NCI-H2081 treated with DMSO at 0.1 percent for 48 hours (cell line): ENCODE data around the gene CRY2.
A peak's percentile ranks its signal among the peaks of the same experiment; 100 is the strongest.

Source experiments
- DNase-seq: peaks from one replicate; lab custom pipeline; 2025; lab: John Stamatoyannopoulos, UW

The CRY2 gene

DNA sequence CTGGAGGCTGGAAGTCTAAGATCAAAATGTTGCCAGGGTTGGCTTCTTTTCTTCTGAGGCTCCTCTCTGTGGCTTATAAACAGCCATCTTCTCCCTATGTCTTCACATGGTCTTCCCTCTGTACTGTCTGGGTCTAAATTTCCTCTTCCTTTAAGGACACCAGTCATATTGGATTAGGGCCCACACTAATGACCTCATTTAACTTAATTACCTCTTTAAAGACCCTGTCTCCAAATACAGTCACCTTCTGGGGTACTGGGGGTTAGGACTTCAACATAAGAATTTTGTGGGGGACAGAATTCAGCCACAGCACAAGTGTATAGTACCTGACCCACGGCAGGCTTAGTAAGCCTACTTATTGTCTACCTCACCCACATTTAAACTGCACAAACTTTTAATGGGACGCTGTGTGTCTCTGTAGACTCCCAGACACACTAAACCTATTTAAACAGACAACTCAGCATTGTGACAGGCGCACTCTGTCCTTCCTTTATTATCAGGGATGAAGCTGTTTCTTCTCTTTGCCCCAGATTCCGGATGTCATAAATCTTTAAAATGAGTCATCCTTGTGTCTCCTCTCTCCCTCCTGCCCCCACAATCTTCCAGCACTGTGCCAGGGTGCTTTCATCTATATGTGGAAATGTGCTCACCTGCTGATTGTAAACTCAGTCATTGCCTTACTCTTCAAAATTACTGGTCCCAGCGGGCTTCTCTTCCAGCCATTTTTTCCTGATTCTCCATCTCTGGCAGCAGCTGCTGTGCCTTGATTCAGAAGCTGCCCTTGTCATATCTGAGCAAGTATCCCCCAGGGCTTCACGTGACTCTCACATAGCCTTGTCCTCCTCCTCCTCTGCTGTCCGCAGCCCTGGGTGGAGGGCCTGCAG is 32.8 kb downstream of the CRY2 start:
- no peak for DNase-seq

DNA sequence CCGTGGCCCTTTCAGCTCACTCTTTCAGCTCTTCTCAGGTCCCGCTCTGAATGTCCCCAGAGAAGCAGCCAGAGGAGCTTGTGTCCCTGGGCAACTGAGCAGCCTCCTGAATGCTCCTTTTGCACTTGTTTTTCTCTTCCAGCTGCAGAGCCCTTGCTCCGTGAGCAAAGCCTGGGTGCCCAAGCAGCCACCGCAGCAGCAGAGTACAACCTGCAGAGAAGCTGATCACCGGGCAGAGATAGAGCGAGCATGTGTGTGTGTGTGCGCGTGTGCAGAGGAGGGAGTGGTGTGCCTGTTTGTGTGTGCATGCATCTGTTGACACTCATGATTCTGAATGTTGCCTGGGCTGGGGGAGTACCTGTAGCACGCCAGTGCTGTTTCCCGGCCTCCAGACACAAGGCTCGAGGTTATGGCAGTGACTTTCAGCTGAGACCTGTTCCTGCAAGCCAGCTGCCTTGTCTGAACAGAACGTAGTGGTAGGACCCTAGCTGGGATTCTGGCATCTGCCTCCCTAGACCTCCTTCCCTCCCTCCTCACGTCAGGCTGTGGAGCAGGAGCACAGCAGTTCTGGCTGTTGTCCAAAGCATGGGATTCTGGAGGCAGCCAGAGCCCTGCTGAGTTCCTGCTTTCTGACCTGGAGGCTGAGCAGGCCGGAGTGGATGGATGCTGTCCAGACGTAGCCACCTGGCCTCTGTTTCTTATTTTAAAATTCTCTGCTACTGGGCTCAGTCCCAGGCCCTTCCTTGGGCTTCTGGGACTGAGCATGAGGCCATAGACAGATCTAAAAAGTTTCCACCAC is 33.7 kb downstream of the CRY2 start:
- DNase-seq: peak; percentile 36

DNA sequence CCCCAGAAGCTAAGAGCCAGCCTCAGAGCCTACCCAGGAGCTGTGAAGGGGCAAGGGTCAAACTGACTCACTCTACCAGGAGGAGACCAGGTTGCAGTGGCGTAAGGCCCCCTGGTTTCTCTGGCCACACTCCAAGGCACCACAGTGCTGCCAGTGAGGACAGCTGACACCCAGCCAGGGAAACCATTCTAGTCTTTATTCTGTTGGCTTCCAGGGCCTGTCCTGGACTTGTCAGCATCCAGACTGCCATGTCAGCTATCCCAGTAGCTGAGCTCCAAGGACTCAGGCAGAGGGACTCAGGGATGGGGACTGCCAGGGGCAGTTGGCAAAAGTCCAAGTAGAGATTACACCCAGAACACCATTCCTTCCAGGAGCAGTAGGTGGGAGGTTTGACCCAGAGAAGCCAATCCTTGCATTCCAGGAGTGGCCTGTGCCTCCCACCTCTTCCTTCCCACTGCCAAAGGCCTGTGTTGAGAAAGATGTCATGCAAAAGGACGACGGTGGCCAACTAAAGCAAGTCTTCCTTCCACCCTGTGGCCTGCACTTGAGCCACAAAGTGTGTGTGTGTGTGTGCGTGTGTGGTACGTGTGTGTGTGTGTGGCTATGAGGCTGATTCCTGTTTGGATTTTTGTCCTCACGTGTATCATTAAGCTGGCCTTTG is 34.6 kb downstream of the CRY2 start:
- DNase-seq: no peak

DNA sequence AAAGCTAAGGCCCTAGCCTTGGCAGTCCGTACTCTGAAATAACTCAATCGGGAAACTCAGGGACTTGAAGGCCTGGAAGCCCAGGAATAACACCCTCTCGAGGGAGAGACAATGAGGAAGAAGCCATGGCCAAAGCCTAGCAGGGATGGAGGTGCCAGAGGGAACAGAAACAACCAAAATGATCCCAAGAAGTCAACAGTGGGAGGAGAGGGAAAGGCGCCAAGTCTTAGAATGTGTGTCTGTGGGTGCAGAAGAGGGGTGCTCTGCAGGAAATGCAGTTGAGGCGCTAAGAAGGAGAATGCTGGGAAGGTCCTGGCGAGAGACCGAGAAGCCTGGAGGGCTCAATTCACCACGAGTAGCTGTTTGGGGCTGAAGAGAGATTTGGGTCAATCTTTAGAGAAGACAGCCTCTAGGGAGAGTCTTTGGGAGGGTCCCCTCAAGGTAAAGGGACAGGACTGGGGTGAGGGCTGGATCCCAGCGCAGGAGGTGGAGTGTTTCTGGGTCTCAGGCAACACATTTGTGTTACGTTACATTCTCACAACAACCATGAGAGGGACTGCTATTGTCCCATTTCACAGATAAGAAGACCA is 37.4 kb downstream of the CRY2 start:
- no peak for DNase-seq

DNA sequence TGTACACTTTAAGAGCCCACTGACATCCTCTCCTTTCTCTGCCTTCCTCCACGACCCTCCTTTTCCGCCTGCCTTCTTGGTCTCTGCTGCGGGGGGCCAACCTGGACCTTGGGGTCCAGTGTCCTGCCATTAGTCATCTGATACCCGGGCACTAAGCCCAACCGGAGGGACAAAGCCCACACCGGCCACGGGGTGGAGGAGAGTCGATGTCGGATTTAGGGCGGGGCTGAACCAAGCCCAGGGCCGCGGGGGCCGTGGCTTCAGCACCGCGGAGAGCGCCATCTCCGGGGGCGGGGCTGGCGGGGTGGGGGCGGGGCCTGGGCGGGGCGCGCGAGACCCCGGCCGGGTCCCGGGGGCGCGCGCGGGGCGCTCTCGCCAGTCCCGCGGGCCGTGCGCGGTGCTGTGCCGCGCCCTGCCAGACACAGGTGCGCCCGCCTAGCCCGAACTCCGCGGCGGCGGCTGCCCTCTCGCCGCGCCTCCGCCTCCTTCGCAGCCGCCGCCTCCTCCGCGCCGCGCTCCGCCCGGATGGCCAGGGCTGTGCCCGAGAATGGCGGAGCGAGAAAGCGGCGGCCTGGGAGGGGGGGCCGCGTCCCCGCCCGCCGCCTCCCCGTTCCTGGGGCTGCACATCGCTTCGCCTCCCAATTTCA is 38.1 kb downstream of the CRY2 start, which contains the start of gene MAPK8IP1:
Gene MAPK8IP1, plus strand, starts transcription at position 378 of the 647 bp plus-strand sequence. Its CDS starts 170 bp downstream, at position 548.
- DNase-seq: no peak

DNA sequence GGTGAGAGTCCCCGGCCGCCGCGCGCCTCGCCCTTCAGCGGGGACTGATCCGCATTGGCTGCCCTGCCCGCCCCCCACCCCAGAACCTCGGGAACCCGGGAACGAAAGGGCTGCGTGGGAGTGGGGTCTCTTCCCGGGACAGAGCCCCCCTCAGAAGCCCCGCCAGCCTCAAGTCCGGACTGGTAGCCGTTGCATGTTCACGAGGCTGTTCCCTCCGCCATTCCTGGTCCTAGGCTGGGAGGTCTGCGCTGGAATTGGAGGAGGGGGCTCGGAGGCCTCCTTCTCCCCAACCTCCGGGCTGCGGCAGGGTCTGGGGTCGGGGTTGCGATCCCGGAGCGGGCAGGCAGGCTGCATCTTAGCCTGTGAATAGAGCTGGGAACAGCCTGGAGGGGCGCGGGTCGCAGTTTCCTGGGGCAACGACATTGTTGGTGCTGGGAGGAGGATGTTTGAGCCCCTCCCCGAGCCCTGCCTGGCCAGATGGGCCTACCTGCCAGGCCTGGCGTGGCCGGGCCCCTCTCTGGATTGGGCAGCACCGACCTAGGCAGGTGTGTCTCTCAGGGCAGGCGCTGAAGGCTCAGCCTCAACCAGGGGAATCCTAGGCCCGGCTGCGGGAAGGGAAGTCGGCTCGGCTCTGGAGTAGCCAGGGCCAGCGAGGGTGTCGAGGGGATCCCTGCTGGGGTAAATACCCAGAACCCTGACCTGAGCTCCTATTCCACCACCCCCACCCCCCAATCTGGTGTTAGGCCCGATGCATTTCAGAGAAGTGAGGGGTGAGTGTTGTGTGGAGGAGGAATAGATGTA is 38.8 kb downstream of the CRY2 start:
- no peak for DNase-seq

DNA sequence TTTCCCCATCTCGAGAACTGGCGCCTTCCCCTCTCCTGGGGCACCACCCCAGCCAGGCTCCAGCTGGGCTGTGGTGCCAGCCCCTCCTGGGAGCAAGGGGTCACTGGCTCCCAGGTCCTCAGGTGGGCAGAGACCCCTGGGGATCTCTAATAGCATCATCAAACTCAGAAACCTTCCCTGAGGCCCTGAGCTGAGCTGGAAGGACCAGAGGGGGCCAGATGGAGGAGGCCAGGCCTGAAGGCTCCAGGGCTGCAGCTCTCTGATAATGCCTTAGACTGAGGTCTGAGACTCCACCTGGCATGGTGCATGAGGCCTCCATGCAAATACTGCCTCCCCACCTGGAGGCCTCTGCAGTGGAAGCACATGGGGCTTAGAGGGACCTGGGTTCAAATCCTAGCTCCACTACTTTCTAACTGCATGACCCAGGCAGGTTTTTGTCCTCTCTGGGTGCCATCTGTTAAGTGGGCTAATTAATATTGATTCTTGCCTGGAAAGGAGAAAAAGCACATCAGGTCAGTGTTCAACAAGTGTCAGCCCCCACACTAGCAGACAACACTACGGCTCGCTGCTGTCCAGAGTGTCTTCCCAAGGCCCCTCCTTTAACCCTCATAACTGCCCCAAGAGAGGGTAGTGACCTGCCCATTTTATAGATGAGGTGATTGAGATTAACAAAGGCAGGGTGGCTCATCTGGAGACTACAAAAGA is 39.7 kb downstream of the CRY2 start:
- DNase-seq: no peak

DNA sequence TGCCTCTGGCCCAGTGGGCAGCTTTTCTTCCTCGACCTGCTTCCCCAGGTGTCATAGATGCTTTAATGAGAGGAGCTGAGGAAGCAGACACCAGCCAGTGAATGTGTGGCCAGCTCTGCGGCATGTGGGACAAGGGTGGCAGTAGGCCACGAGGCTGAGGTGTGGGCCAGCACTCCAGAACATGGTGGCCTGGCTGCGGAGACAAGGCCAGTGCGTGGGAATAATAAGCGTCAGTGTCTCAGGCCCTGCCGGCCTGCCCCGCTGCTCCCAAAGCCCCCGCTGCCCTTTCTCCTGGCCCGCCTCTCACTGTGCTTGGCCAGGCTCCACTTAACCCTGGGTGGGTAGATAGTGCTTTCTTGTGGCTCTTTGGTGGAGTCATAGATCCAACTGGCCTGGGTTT is 40.3 kb downstream of the CRY2 start:
- no peak for DNase-seq

DNA sequence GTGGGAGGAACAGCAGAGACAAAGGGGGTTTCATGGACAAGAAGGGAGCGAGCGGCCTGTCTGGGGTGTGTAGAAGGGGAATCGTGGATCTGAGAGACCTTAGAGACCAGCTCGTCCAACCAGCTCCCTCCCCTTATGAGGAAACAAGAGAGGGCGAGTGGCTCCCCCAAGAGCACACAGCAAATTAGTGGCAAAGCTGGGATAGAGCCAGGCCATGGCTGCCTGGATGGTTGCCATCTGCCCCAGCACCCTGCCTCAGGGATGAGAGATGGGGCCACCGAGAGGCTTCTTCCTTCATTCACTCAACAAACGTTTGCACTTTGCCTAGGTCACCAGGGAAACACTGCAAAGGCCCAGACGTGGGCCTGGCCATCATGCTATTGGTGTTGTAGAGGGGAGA is 42.3 kb downstream of the CRY2 start:
- no peak for DNase-seq

DNA sequence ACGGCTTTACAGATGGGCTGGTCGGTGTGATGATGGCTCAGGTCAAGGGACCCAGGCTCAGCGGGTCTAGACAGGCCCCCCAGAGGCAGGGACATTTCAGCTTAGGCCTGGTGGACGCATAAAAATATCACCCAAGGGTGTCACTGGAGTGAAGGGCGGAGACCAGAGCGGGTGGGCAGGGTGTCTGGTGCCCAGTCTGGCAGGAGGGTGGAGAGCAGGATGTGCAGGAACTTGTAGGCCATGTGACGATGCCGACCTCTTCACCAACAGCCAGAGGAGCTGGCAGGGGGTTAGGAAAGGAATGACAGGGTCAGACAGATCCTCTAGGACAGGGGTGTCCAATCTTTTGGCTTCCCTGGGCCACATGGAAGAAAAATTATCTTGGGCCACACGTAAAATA is 42.7 kb downstream of the CRY2 start:
- DNase-seq: no peak

DNA sequence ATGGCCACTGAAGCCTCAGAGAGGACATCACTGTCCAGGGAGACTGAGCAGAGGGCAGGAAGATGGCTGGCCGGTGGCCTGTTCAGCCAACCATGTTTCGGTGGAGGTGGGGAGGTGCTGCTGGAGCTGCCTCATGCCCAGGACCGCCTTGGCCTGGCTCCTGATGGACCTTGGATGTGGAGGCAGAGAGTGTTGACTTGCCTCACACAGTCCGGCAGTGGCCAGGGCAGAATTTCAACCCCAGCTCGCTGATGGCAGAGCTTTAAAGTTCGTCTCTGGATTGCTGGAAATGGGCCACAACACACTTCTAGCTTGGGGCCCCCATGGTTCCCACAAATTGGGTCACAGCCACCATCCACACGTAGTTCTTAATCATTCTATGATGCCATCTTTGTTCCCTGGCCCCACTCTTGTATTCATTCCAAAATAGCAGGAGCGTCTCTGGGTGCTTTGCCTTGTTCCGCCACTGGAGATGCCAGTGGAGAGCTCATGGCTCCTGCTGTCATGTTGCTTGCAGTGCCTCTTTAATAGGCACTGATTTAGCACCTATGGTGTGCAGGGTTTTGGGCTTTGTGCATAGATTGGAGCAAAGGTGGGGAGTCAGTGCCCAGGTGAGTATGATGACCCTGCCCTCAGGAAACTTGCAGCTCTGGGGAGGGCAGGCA is 43.7 kb downstream of the CRY2 start:
- no peak for DNase-seq

DNA sequence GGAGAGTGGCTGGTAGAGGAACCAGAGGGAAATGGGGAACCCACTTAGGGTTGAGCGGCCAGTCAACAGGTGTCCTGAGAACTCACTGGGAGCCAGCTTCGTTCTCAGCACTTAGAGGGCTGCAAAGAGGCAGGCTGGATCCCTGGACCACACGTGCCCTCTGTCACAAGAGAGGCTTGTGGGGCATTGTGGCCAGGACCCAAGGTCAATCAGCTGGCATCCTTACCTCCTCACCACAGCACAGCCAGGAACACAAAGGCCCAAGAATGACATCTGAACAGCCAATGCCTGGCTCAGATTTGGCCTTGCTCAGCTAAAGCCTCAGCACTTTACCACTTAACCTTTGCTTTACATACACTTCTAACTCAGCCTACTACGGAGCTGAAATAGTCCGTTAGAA is 45.6 kb downstream of the CRY2 start:
- DNase-seq: no peak

DNA sequence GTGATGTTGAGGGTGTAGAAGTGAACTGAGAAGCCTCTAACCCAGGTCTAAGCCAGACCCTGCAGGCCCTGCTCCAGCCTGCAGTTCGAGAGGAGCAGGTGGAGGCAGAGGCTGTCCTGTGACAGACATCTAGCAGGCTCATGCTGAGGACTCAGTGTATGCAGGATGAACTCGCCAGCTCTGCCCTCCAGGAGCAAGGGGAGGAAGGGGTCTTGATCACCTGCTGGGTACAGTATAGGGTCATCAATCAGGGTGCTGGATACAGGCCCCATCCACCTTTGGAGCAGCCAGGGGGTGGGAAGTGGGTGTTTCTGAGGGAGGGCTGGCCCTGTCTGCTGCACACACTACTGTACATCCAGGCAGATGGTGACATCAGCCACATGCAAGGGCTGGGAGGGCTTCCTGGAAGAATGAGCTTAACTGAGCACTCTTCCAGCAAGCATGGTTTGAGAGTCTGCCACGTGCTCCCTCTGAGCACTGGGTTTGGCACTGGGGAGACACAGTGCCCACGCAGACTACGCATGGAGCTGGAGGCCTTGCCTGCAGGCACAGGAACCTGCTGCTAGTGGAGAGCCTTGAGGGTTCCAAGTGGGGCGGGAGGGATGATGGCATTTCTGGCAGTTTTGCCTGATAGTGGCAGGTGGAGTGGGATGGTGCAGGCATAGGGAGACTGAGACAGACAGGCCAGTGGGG is 47.4 kb downstream of the CRY2 start:
- no peak for DNase-seq

DNA sequence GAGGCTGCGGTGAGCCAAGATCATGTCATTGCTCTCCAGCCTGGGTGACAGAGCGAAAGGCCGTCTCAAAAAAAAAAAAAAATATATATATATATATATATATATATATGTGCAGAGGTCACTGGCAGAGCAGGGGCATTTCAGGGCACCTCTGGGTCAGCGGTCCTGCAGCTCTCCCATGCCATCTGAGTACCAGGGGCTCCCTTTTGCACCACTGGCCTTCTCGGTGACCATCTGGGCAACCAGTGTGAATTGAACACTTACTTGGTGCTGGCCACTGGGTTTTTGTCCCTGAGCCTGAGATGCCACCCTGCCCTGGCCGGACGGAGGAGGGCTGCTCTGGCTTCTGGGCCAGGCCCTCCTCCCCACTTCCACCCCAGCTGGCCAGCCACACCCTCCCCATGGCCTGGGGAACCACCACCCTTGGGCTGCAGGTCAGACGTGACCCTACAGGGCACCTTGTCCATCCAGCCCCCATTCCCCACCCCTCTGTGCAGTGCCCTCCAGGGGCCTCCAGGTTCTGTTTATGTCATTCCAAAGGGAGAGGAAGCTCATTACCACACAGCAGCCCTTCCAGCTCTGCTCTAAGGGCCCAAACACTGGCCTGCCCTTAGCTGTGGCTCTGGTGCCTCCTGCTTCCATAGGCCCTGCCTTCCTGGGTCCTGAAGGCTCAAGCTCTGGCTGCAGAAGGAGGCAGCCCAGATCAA is 48.4 kb downstream of the CRY2 start:
- no peak for DNase-seq

DNA sequence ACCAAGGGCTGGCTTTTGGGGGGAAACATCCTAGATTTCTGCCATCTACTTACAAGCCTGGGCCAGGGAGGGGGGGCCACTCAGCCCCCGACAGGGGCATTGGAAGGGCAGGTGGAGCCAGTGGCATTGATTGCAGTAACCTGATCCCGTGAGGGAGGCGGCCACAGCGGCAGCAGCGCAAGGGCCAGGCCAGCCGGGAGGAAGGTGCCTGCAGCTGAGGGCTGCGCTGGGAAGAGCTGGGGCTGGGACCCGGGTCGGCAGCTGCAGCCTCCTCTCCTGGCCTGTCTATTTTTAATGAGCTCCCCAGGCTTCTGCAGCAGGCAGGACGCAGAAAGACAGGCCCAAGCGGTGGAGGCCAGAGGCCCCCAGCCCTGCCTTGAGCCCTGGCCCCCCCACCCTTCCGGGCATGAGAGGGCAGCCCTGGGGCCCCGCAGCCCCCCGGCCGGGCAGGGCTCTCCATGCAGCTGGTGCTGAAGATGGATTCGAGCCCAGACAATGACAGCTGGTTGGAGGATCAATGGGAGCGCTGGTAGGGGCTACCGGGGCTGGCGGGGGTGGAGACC is 49.2 kb downstream of the CRY2 start:
- peak; percentile 80 for DNase-seq

DNA sequence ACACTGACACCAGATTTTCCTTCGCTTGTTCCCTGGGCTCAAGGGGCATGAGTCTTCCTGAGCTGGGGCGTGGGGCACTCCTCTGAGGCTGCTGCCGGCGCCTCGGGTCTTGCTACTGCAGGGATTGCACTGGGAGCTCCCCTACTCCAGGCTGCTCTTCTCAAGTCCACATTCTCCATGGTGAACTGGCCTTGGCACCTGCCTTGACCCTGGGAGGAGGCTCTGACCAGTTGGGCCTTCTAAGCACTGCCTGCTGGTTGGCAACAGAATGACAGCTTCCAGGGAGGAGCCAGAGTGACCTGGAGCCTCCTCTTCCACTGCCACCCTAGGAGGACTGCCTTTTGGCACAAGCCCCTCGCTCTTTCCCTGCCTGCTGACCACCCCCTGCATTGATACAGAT is 50.3 kb downstream of the CRY2 start:
- DNase-seq: no peak

DNA sequence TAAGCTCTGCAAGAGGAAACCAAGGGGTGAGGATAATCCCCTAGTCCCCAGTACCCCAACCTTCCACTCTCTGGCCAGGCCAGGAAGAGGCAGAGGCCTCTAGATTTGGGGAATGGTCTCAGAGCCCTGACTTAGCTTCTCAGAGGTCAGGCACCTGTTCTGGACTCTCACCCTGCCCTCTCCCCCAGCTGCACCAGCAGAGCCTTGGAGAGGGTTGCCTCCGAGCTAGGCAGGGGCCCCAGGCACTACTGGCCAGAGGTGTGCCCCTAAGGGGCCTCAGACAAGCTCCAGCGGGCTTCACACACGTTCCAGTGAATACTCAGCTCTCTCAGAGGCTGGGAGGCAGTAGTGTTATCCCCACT is 51.8 kb downstream of the CRY2 start:
- DNase-seq: no peak
